Activated naive CD4-positive, alpha-beta T cell treated with anti-CD3 and anti-CD28 coated beads for 36 hours (primary cell): ENCODE data around the gene GCN1. TPM values are rescaled to one million over a fixed set of nuclear protein-coding genes. Genes with fewer than 3 reads are reported as not detected.

Source experiments
- CTCF ChIA-PET: fragments of 350-600 bp; sonication (Branson Sonifier 250); formaldehyde crosslinking; loops from one replicate; lab custom pipeline; 2021; ENCODE audit warnings: antibody characterized with exemption; lab: Charles Lee
- DNase-seq: peaks from one replicate; pipeline ENCODE4 v3.0.0-alpha.2; 2020
- H3K27ac Mint-ChIP-seq: one replicate; pipeline ENCODE4 v1.8.0; 2021; ENCODE audit warnings: mild to moderate bottlenecking, mixed read lengths
- H3K27me3 Mint-ChIP-seq: one replicate; pipeline ENCODE4 v1.8.0; 2021; ENCODE audit warnings: low read depth, mixed read lengths
- H3K36me3 Mint-ChIP-seq: one replicate; pipeline ENCODE4 v1.8.0; 2021; ENCODE audit warnings: low read depth, mixed read lengths
- H3K4me1 Mint-ChIP-seq: one replicate; pipeline ENCODE4 v1.8.0; 2021; ENCODE audit warnings: low read depth, mixed read lengths
- H3K4me3 Mint-ChIP-seq: one replicate; pipeline ENCODE4 v1.8.0; 2021; ENCODE audit warnings: mild to moderate bottlenecking, moderate library complexity, mixed read lengths
- H3K9me3 Mint-ChIP-seq: one replicate; pipeline ENCODE4 v1.8.0; 2021; ENCODE audit warnings: mixed read lengths
- intact Hi-C: fragments of 100-400 bp; cut with micrococcal nuclease; formaldehyde crosslinking; loops from one replicate; pipeline ENCODE4 v1.15.1; 2023
- total RNA-seq, 2 experiments: library from RNA; stranded (reverse); gene quantifications; one replicate each; pipeline ENCODE4 v1.2.3, GENCODE V29; 2021

GCN1 gene
- total RNA-seq, 2 experiments from 2014 or later, result 122 to 128 TPM

GRCh38 chr12:120116792-120117651 is 77.5 kb downstream of the GCN1 start:
- Mint-ChIP-seq H3K4me1 (peaks cover 72% of the 10 kb centered on the region), H3K27me3 (no peaks in the 10 kb centered on the region), H3K27ac (peak overlapping the region; percentile 85), H3K4me3 (peak overlapping the region; percentile 81), H3K36me3 (peaks cover 20% of the 10 kb centered on the region), H3K9me3 (no peaks in the 10 kb centered on the region)
- CTCF ChIA-PET, result interaction anchor here (1.2 to 1.3 kb wide), 2 partner anchors 30 to 84 kb away, joined by 3 to 5 read pairs; partner anchors contain the start of gene RPLP0
- peak; percentile 98 for DNase-seq
- intact Hi-C loops, result loop anchor here (1.0 to 5.0 kb wide), 5 partner anchors 84 to 420 kb away; partner anchors contain the start of genes BICDL1, COX6A1, RNU4-1 and RPLP0

- Mint-ChIP-seq H3K9me3 (no peaks in the 10 kb centered on the region), H3K36me3 (peaks cover 22% of the 10 kb centered on the region), H3K27ac (peak within 1 kb of the TSS; percentile 90), H3K27me3 (no peaks in the 10 kb centered on the region), H3K4me1 (peaks cover 71% of the 10 kb centered on the region), H3K4me3 (peak within 1 kb of the TSS; percentile 98)
- no peak for DNase-seq
- intact Hi-C loops, result loop anchor here (1.0 to 5.0 kb wide), 5 partner anchors 85 to 421 kb away; partner anchors contain the start of genes BICDL1, COX6A1, RNU4-1 and RPLP0
- CTCF ChIA-PET, result interaction anchor here (1.2 to 1.3 kb wide), 2 partner anchors 29 to 85 kb away, joined by 3 to 5 read pairs; partner anchors contain the start of gene RPLP0
These were observed 78.1 kb downstream of the GCN1 start, which contains the start of gene RAB35 for GRCh38 chr12:120116441-120116791. Gene RAB35 (minus strand): TSS chr12:120116753. CDS start chr12:120116650, 103 bp downstream.

- Mint-ChIP-seq H3K4me1 (peaks cover 71% of the 10 kb centered on the region), H3K4me3 (peak overlapping the region; percentile 98), H3K9me3 (no peaks in the 10 kb centered on the region), H3K27me3 (no peaks in the 10 kb centered on the region), H3K36me3 (peaks cover 22% of the 10 kb centered on the region), H3K27ac (peak overlapping the region; percentile 90)
- DNase-seq, result peak; percentile 50
- CTCF ChIA-PET, result interaction anchor here (1.1 to 1.3 kb wide), 2 partner anchors 85 to 86 kb away, joined by 3 to 4 read pairs; partner anchors contain the start of gene RPLP0
- intact Hi-C loops, result loop anchor here (1.0 to 5.0 kb wide), 5 partner anchors 85 to 421 kb away; partner anchors contain the start of genes BICDL1, COX6A1, RNU4-1 and RPLP0
These were observed 78.6 kb downstream of the GCN1 start for GRCh38 chr12:120115692-120116440.

- Mint-ChIP-seq H3K27ac (no peak overlapping the region), H3K4me3 (peak overlapping the region; percentile 98), H3K27me3 (no peaks in the 10 kb centered on the region), H3K36me3 (peaks cover 22% of the 10 kb centered on the region), H3K9me3 (no peaks in the 10 kb centered on the region), H3K4me1 (peaks cover 72% of the 10 kb centered on the region)
- intact Hi-C loops, result loop anchor here (5.0 kb wide), 2 partner anchors 322 to 422 kb away; partner anchors contain the start of gene COX6A1
- CTCF ChIA-PET, result interaction anchor here (1.1 to 1.3 kb wide), 2 partner anchors 86 to 87 kb away, joined by 3 to 4 read pairs; partner anchors contain the start of gene RPLP0
- no peak for DNase-seq
These were observed 79.4 kb downstream of the GCN1 start for GRCh38 chr12:120115066-120115465.

- CTCF ChIA-PET, result interaction anchor here (0.5 to 1.1 kb wide), 8 partner anchors 18 to 191 kb away, joined by 3 to 5 read pairs (median 3); partner anchors contain the start of gene SIRT4
- Mint-ChIP-seq H3K9me3 (no peaks in the 10 kb centered on the region), H3K27me3 (no peaks in the 10 kb centered on the region), H3K36me3 (peaks cover 26% of the 10 kb centered on the region), H3K4me3 (peak overlapping the region; percentile 60), H3K27ac (peak overlapping the region; percentile 73), H3K4me1 (peaks cover 62% of the 10 kb centered on the region)
- intact Hi-C loops, result no loop called here
- peak; percentile 68 for DNase-seq
These were observed 83.7 kb downstream of the GCN1 start for GRCh38 chr12:120110550-120111501.

GRCh38 chr12:120109570-120110267 is 84.8 kb downstream of the GCN1 start:
- Mint-ChIP-seq H3K9me3 (no peaks in the 10 kb centered on the region), H3K36me3 (peaks cover 26% of the 10 kb centered on the region), H3K27me3 (no peaks in the 10 kb centered on the region), H3K27ac (no peak overlapping the region), H3K4me3 (no peak overlapping the region), H3K4me1 (peaks cover 52% of the 10 kb centered on the region)
- CTCF ChIA-PET, result interaction anchor here (0.6 kb wide), 2 partner anchors 19 to 38 kb away, joined by 4 read pairs; no protein-coding TSS in a partner anchor
- DNase-seq, result no peak
- intact Hi-C loops, result no loop called here

GRCh38 chr12:120106151-120106550 is 88.4 kb downstream of the GCN1 start:
- Mint-ChIP-seq H3K36me3 (peaks cover 14% of the 10 kb centered on the region), H3K27ac (no peak overlapping the region), H3K4me1 (peaks cover 29% of the 10 kb centered on the region), H3K27me3 (no peaks in the 10 kb centered on the region), H3K4me3 (no peak overlapping the region), H3K9me3 (no peaks in the 10 kb centered on the region)
- no peak for DNase-seq
- CTCF ChIA-PET, result no interaction called here
- intact Hi-C loops, result no loop called here

GRCh38 chr12:120103371-120103770 is 91.1 kb downstream of the GCN1 start:
- Mint-ChIP-seq H3K4me3 (no peak overlapping the region), H3K27ac (no peak overlapping the region), H3K36me3 (peaks cover 19% of the 10 kb centered on the region), H3K27me3 (no peaks in the 10 kb centered on the region), H3K4me1 (peaks cover 7% of the 10 kb centered on the region), H3K9me3 (no peaks in the 10 kb centered on the region)
- CTCF ChIA-PET, result no interaction called here
- intact Hi-C loops, result no loop called here
- no peak for DNase-seq

- Mint-ChIP-seq H3K9me3 (no peaks in the 10 kb centered on the region), H3K27me3 (no peaks in the 10 kb centered on the region), H3K36me3 (peaks cover 19% of the 10 kb centered on the region), H3K27ac (no peak overlapping the region), H3K4me3 (no peak overlapping the region), H3K4me1 (peaks cover 5% of the 10 kb centered on the region)
- CTCF ChIA-PET, result no interaction called here
- intact Hi-C loops, result no loop called here
- DNase-seq, result no peak
These were observed 91.5 kb downstream of the GCN1 start for GRCh38 chr12:120103044-120103338.

- CTCF ChIA-PET, result no interaction called here
- Mint-ChIP-seq H3K9me3 (no peaks in the 10 kb centered on the region), H3K4me1 (peaks cover 2% of the 10 kb centered on the region), H3K36me3 (peaks cover 18% of the 10 kb centered on the region), H3K27me3 (no peaks in the 10 kb centered on the region), H3K27ac (peak overlapping the region; percentile 65), H3K4me3 (no peak overlapping the region)
- DNase-seq, result no peak
- intact Hi-C loops, result no loop called here
These were observed 92.1 kb downstream of the GCN1 start for GRCh38 chr12:120102189-120103043.
